Measurements from ENCODE around the gene SF3A1. TPM values are rescaled to one million over a fixed set of nuclear protein-coding genes. Genes with fewer than 3 reads are reported as not detected.
A peak's percentile ranks its signal among the peaks of the same experiment; 100 is the strongest.

SF3A1 gene
- total and polyA plus RNA-seq, 2 of the 13 experiments (the other 11 are each of a cell fraction or from before 2014, with no cell fraction given) = 10.0 to 22.0 TPM

DNA sequence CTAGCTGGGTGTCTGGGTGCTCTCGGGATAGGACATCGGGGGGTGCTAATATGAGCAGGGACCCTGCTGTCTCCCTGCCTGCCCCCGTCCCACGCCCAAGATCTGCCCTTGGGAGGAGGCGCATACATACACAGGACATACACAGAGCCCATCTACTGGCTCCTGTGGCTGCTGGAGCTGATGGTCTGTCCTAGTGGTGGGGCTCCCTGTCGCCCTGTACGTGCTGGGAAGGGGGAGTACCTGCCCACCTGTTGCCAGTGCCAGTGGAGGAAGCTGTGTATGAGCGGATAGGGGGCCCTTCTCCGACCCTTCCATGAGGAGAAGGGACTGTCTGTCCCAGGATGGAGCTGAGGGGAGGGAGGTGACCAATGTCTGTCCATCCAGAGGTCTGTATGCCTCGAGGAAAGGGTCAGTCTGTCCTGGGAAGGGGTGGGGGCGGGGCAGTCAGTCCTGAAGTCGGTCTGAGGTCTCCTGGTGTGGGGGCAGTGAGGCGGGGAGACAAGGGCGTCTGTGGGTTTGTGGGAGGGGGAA, 30.9 kb downstream of the SF3A1 start:
- TF ChIP-seq ZNF569 (CRISPR knock-in tag; IDR thresholded peaks at IDR 0.05; ENCODE audit: borderline replicate concordance) (no peak), SRSF1 (optimal IDR thresholded peaks at IDR 0.05; ENCODE audit: low read depth, low read length) (peak; percentile 8)
- POLR2A ChIA-PET = interaction anchor here (1.1 to 3.6 kb wide), 4 partner anchors 8 to 96 kb away, joined by 3 to 39 read pairs (median 7); partner anchors contain the start of genes CCDC157 and SF3A1
- intact Hi-C loops (cut with micrococcal nuclease; ENCODE audit: unreplicated experiment) = loop anchor here (2.0 kb wide), 1 partner anchor 37 kb away; the partner anchor contains the start of gene CASTOR1
- DNase-seq (ENCODE audit: low spot score) = no peak
- peaks cover 39% of the 10 kb centered on the region for H3K4me1 ChIP-seq (ENCODE audit: insufficient read depth, low read length)
- H3K4me2 ChIP-seq (ENCODE audit: low read depth, low read length) = peak overlapping the region; percentile 70
- FAIRE-seq = no peak
- 56% methylated on average over 9 of the region's 14 CpGs for WGBS (ENCODE audit: low lambda C conversion rate)
- peak overlapping the region; percentile 69 to 95 (median 89); a peak in 5 of 6 replicates for H3K4me3 ChIP-seq (replicated peaks in 1 of 3; ENCODE audit: insufficient read depth in 1 of 3, low read depth in 2 of 3, low read length in 3 of 3)
- no peak for ATAC-seq
- H3K9me3 ChIP-seq (ENCODE audit: low read length) = no peaks in the 10 kb centered on the region
- H3K27ac ChIP-seq (ENCODE audit: extremely low read length, insufficient read depth, low read length) = no peak overlapping the region
- no peaks in the 10 kb centered on the region for H4K20me1 ChIP-seq (ENCODE audit: insufficient read depth, low read length)
- no TSS peak for BruUV-seq (replicated peaks)
- H3K27me3 ChIP-seq (ENCODE audit: control insufficient read depth in 1 of 2, insufficient read depth in 2 of 2, low read length in 2 of 2) = no peaks in the 10 kb centered on the region; a peak in 1 of 5 replicates
- no peak overlapping the region for H2AFZ ChIP-seq (ENCODE audit: low read length)
- peaks cover 0 to 3% of the 10 kb centered on the region in 2 experiments; a peak in 2 of 5 replicates for H3K36me3 ChIP-seq (replicated peaks in 1 of 2; ENCODE audit: control insufficient read depth in 1 of 2, insufficient read depth in 2 of 2, low read length in 2 of 2)
- H3K9ac ChIP-seq (ENCODE audit: insufficient read depth, low read depth, low read length) = peak overlapping the region; percentile 43; the same call in 1 of the 2 replicates
- H3K79me2 ChIP-seq (ENCODE audit: insufficient read depth, low read length) = no peaks in the 10 kb centered on the region
- in situ Hi-C loops (cut with HindIII; ENCODE audit: extremely low pct_ligation_motif_present, low pct_unique_long_range_greater_than_20kb) = no loop called here
- CTCF ChIA-PET (ENCODE audit: low intra/inter-chr PET ratio, low total read pairs) = no interaction called here

DNA sequence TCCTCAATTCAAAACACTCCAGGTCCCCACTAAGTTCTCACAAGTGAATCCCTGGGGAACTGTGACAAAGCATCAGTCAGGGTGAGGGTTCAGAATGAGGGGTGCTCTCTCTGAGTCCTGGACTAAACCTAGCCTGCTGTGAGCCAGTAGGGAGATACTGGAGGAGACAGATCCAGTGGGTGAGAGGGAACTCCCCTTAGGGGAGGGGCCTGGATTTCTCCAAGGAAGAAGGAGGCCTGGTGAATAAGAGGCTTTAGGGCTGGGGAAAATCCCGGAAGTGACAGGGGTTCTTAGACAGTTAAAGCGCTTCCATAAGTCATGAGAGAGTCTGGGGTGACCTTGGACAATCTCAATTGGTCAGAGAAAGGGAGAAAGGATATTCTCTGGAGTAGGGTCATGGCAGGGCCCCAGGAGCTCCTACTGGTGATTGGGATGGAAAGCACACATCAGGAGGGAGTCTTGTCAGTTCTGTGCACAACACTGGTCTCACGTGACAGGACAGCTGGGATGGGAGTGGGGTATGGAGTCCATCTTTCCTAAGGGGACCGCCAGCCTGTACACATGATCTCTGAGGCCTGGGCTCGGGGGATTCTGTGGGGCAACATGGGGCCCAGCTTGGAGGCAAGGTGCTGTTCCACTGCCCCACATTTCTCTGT, 31.5 kb downstream of the SF3A1 start:
- H3K4me1 ChIP-seq (ENCODE audit: insufficient read depth, low read length) = peaks cover 42% of the 10 kb centered on the region
- H2AFZ ChIP-seq (ENCODE audit: low read length) = no peak overlapping the region
- ATAC-seq (no peak), FAIRE-seq (no peak), DNase-seq (ENCODE audit: low spot score) (no peak)
- H3K27ac ChIP-seq (ENCODE audit: extremely low read length, insufficient read depth, low read length) = no peak overlapping the region
- intact Hi-C loops (cut with micrococcal nuclease; ENCODE audit: unreplicated experiment) = no loop called here
- in situ Hi-C loops (cut with HindIII; ENCODE audit: extremely low pct_ligation_motif_present, low pct_unique_long_range_greater_than_20kb) = no loop called here
- H3K36me3 ChIP-seq (replicated peaks in 1 of 2; ENCODE audit: control insufficient read depth in 1 of 2, insufficient read depth in 2 of 2, low read length in 2 of 2) = no peaks in the 10 kb centered on the region
- H3K4me2 ChIP-seq (ENCODE audit: low read depth, low read length) = peak overlapping the region; percentile 70
- no peaks in the 10 kb centered on the region for H4K20me1 ChIP-seq (ENCODE audit: insufficient read depth, low read length)
- peak overlapping the region in 1 of 3 experiments; percentile 89; a peak in 1 of 6 replicates for H3K4me3 ChIP-seq (replicated peaks in 1 of 3; ENCODE audit: insufficient read depth in 1 of 3, low read depth in 2 of 3, low read length in 3 of 3)
- H3K79me2 ChIP-seq (ENCODE audit: insufficient read depth, low read length) = no peaks in the 10 kb centered on the region
- ChIA-PET CTCF (ENCODE audit: low intra/inter-chr PET ratio, low total read pairs) (no interaction called here), POLR2A (interaction anchor here (1.1 to 3.6 kb wide), 2 partner anchors 31 to 37 kb away, joined by 3 to 39 read pairs; partner anchors contain the start of genes CCDC157 and SF3A1)
- WGBS (ENCODE audit: low lambda C conversion rate) = 85% methylated on average over 3 of the region's 5 CpGs
- H3K9me3 ChIP-seq (ENCODE audit: low read length) = no peaks in the 10 kb centered on the region
- no TSS peak for BruUV-seq (replicated peaks)
- no peaks in the 10 kb centered on the region; a peak in 1 of 5 replicates for H3K27me3 ChIP-seq (ENCODE audit: control insufficient read depth in 1 of 2, insufficient read depth in 2 of 2, low read length in 2 of 2)
- no peak overlapping the region; the same call in 1 of the 2 replicates for H3K9ac ChIP-seq (ENCODE audit: insufficient read depth, low read depth, low read length)
- TF ChIP-seq ZMYM4 (CRISPR knock-in tag; IDR thresholded peaks at IDR 0.05) (no peak), ZFP37 (CRISPR knock-in tag; IDR thresholded peaks at IDR 0.05; ENCODE audit: borderline replicate concordance) (no peak)
- TF ChIP-seq, protein P1, sequence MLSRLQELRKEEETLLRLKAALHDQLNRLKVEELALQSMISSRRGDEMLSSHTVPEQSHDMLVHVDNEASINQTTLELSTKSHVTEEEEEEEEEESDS (CRISPR knock-in tag; IDR thresholded peaks at IDR 0.05; ENCODE audit: borderline replicate concordance) = no peak
- TF ChIP-seq, protein P2, sequence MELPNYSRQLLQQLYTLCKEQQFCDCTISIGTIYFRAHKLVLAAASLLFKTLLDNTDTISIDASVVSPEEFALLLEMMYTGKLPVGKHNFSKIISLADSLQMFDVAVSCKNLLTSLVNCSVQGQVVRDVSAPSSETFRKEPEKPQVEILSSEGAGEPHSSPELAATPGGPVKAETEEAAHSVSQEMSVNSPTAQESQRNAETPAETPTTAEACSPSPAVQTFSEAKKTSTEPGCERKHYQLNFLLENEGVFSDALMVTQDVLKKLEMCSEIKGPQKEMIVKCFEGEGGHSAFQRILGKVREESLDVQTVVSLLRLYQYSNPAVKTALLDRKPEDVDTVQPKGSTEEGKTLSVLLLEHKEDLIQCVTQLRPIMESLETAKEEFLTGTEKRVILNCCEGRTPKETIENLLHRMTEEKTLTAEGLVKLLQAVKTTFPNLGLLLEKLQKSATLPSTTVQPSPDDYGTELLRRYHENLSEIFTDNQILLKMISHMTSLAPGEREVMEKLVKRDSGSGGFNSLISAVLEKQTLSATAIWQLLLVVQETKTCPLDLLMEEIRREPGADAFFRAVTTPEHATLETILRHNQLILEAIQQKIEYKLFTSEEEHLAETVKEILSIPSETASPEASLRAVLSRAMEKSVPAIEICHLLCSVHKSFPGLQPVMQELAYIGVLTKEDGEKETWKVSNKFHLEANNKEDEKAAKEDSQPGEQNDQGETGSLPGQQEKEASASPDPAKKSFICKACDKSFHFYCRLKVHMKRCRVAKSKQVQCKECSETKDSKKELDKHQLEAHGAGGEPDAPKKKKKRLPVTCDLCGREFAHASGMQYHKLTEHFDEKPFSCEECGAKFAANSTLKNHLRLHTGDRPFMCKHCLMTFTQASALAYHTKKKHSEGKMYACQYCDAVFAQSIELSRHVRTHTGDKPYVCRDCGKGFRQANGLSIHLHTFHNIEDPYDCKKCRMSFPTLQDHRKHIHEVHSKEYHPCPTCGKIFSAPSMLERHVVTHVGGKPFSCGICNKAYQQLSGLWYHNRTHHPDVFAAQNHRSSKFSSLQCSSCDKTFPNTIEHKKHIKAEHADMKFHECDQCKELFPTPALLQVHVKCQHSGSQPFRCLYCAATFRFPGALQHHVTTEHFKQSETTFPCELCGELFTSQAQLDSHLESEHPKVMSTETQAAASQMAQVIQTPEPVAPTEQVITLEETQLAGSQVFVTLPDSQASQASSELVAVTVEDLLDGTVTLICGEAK (IDR thresholded peaks at IDR 0.05) = no peak
- TF ChIP-seq, protein P2 (CRISPR knock-in tag; IDR thresholded peaks at IDR 0.05) = no peak
